Mesenchymal stem cell (in vitro differentiated cells and primary cell): ENCODE measurements around the gene RBMS3.

Experiments used
- DNase-seq: peaks from one replicate; pipeline ENCODE4 v3.0.0-alpha.2; 2013
- H2AFZ ChIP-seq: one replicate; pipeline ENCODE4 v1.6.1; 2013; ENCODE audit warnings: low read depth, mild to moderate bottlenecking, control low read depth, inconsistent platforms, low read length, moderate library complexity
- H2AK5ac ChIP-seq: 2 replicates; pipeline ENCODE4 v1.6.1; 2013; ENCODE audit warnings: low read length, moderate library complexity, mild to moderate bottlenecking, inconsistent platforms; ENCODE audit not compliant: severe bottlenecking
- H2BK120ac ChIP-seq: one replicate; pipeline ENCODE4 v1.6.1; 2013; ENCODE audit warnings: low read depth, mild to moderate bottlenecking, inconsistent platforms, low read length, moderate library complexity
- H2BK12ac ChIP-seq, 2 experiments: one replicate each; pipeline ENCODE4 v1.6.1; 2013; ENCODE audit warnings: inconsistent platforms in 2 of 2, low read length in 2 of 2, mild to moderate bottlenecking in 2 of 2, moderate library complexity in 2 of 2, control low read depth in 1 of 2
- H2BK15ac ChIP-seq: one replicate; pipeline ENCODE4 v1.6.1; 2013; ENCODE audit warnings: mild to moderate bottlenecking, low read depth, inconsistent platforms; ENCODE audit not compliant: poor library complexity, severe bottlenecking
- H2BK5ac ChIP-seq: 2 replicates; pipeline ENCODE4 v1.6.1; 2013; ENCODE audit warnings: low read depth, mild to moderate bottlenecking, low read length, control low read depth, inconsistent platforms; ENCODE audit not compliant: poor library complexity, severe bottlenecking
- H3K14ac ChIP-seq, 2 experiments: one replicate each; pipeline ENCODE4 v1.6.1; 2013; ENCODE audit warnings: inconsistent platforms in 2 of 2, low read length in 2 of 2, control low read depth in 1 of 2, mild to moderate bottlenecking in 1 of 2, moderate library complexity in 1 of 2
- H3K18ac ChIP-seq, 2 experiments: one replicate each; pipeline ENCODE4 v1.6.1; 2013; ENCODE audit warnings: inconsistent platforms in 2 of 2, low read length in 2 of 2, control low read depth in 1 of 2, low read depth in 1 of 2, mild to moderate bottlenecking in 1 of 2
- H3K23ac ChIP-seq, 2 experiments: one replicate each; pipeline ENCODE4 v1.6.1; 2013; ENCODE audit warnings: inconsistent platforms in 2 of 2, low read length in 2 of 2, mild to moderate bottlenecking in 2 of 2, moderate library complexity in 2 of 2, control low read depth in 1 of 2
- H3K27ac ChIP-seq: 2 replicates; pipeline ENCODE4 v1.5.1; 2013; ENCODE audit warnings: mild to moderate bottlenecking, moderate library complexity, low read length, control low read depth, inconsistent platforms; ENCODE audit not compliant: poor library complexity, severe bottlenecking
- H3K27me3 ChIP-seq, 2 experiments: 2 replicates each; pipeline versions ENCODE4 v1.6.1 to v1.7.0; 2013; ENCODE audit warnings: low read length in 2 of 2, mild to moderate bottlenecking in 2 of 2, moderate library complexity in 2 of 2, control low read depth in 1 of 2, inconsistent platforms in 1 of 2; ENCODE audit not compliant: control insufficient read depth in 1 of 2, insufficient read depth in 1 of 2
- H3K36me3 ChIP-seq, 2 experiments: 2 replicates each; pipeline versions ENCODE4 v1.6.1 to v1.7.0; 2013; ENCODE audit warnings: low read length in 2 of 2, control low read depth in 1 of 2, inconsistent platforms in 1 of 2, low read depth in 1 of 2, mild to moderate bottlenecking in 1 of 2; ENCODE audit not compliant: insufficient read depth in 2 of 2, control insufficient read depth in 1 of 2
- H3K4ac ChIP-seq, 2 experiments: one replicate each; pipeline ENCODE4 v1.6.1; 2013; ENCODE audit warnings: inconsistent platforms in 2 of 2, low read length in 2 of 2, mild to moderate bottlenecking in 2 of 2, moderate library complexity in 2 of 2, control low read depth in 1 of 2, low read depth in 1 of 2
- H3K4me1 ChIP-seq: 2 replicates; pipeline ENCODE4 v1.6.1; 2013; ENCODE audit warnings: low read depth, low read length, control low read depth; ENCODE audit not compliant: control insufficient read depth, insufficient read depth
- H3K4me2 ChIP-seq: 2 replicates; pipeline ENCODE4 v1.6.1; 2013; ENCODE audit warnings: low read length, mild to moderate bottlenecking, inconsistent platforms; ENCODE audit not compliant: poor library complexity, severe bottlenecking
- H3K4me3 ChIP-seq, 2 experiments: 2 replicates each; pipeline versions ENCODE4 v1.5.1 to v1.7.0; 2013; ENCODE audit warnings: low read length in 2 of 2, mild to moderate bottlenecking in 2 of 2, control low read depth in 1 of 2, low read depth in 1 of 2; ENCODE audit not compliant: insufficient read depth in 1 of 2
- H3K79me1 ChIP-seq: replicated peaks from 2 replicates; pipeline ENCODE4 v1.6.1; 2013; ENCODE audit warnings: mild to moderate bottlenecking, control low read depth, low read length, inconsistent platforms; ENCODE audit not compliant: poor library complexity, severe bottlenecking
- H3K9ac ChIP-seq: 2 replicates; pipeline ENCODE4 v1.7.0; 2013; ENCODE audit warnings: mild to moderate bottlenecking, low read length, moderate library complexity
- H3K9me3 ChIP-seq: 2 replicates; pipeline ENCODE4 v1.7.0; 2013; ENCODE audit warnings: mild to moderate bottlenecking, low read length; ENCODE audit not compliant: control insufficient read depth
- H4K8ac ChIP-seq: one replicate; pipeline ENCODE4 v1.6.1; 2013; ENCODE audit warnings: inconsistent platforms, mild to moderate bottlenecking, low read length, moderate library complexity
- H4K91ac ChIP-seq: one replicate; pipeline ENCODE4 v1.6.1; 2013; ENCODE audit warnings: mild to moderate bottlenecking, low read length, inconsistent platforms
- WGBS: methylation state at CpG from one replicate; pipeline ENCODE4 v1.1.7; 2013; ENCODE audit warnings: mixed read lengths; 5-methylcytosine and 5-hydroxymethylcytosine counted together

RBMS3 gene

DNA sequence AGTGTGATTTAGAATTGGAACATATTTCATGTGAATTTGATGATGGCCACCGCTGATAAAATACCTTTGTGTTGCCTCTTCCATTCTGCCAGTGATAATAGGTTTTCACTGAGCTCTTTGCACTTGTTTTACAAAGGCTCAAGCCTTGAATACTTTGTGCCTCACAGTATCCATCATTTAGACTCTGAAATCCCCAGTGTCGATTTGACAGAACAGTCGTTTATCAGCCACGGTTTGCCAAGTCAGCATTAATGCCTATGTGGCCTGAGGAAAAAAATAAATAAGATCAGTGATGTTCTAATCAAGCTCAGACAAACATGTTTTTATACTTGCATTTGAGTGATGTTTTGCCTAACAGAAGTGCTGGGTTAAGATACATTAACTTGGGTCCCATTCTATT is 399.1 kb downstream of the RBMS3 start:
- no peaks in the 10 kb centered on the region for H3K4me1 ChIP-seq
- no peak overlapping the region for H3K4me3 ChIP-seq
- H2AFZ ChIP-seq: no peak overlapping the region
- H2BK12ac ChIP-seq: no peak overlapping the region
- H2BK120ac ChIP-seq: no peak overlapping the region
- H3K4ac ChIP-seq: no peak overlapping the region
- H2BK5ac ChIP-seq: no peak overlapping the region
- H3K23ac ChIP-seq: no peak overlapping the region
- no peak overlapping the region for H3K18ac ChIP-seq
- H3K27me3 ChIP-seq: no peaks in the 10 kb centered on the region
- H3K9ac ChIP-seq: no peak overlapping the region
- H3K27ac ChIP-seq: no peak overlapping the region
- peaks cover 15% of the 10 kb centered on the region for H3K79me1 ChIP-seq
- no peaks in the 10 kb centered on the region for H3K9me3 ChIP-seq
- no peak overlapping the region for H4K91ac ChIP-seq
- H4K8ac ChIP-seq: peak overlapping the region; percentile 23
- H2BK15ac ChIP-seq: no peak overlapping the region
- no peak overlapping the region for H2AK5ac ChIP-seq
- WGBS: 89% methylated on average over 4 of the region's 4 CpGs
- no peak for DNase-seq
- H3K36me3 ChIP-seq: no peaks in the 10 kb centered on the region
- H3K14ac ChIP-seq: no peak overlapping the region
- no peak overlapping the region for H3K4me2 ChIP-seq

DNA sequence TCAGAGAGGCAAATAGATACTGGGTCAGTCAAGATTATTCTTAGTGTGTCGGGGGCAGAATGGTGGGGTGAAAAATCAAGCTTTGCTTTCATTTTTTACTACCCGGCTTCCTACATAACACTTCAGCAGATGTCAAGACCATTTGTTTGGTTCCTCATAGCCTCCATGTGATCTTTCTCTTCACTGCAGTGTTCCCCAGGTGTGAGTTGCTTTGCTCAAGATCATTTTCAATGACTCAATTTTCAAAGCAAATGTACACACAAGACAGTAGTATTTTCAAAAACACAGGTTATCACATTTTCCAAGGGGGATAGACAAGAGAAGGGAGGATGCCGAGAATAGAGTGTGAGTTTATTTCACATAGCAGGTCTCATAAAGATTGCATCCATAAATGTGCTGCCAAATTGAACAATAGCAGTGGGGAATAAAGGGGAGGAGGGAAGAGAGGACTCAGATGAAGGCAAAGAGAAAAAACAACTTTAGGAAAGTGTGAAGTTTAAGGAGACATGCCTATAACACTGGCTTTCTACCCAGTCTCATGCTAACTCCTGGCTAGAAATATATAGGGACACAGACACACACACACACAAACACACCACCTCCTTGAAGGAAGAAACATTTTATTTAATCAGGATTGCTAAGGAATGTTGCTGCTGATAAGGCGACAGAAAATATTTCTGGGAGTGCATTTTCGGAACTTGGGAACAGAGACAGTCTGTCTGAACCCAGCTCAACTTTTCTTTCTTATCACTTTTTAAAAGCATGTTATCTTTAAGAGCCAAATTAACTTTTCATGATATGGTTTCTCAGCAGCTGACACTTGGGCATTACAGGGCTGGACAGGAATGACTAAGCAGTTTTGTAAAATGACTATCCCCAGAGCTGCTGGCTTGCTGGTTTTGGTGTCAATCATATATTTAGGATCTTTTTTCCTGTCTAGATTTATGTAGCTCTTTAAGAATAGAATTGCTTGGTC is 402.4 kb downstream of the RBMS3 start:
- Histone ChIP-seq H3K18ac (peak overlapping the region; percentile 25 to 34), H2BK120ac (peak overlapping the region; percentile 22), H3K4ac (peak overlapping the region in 1 of 2 experiments; percentile 59), H3K14ac (no peak overlapping the region), H3K4me1 (no peaks in the 10 kb centered on the region), H4K91ac (no peak overlapping the region), H4K8ac (no peak overlapping the region), H3K79me1 (peaks cover 17% of the 10 kb centered on the region), H3K4me2 (no peak overlapping the region), H2BK5ac (no peak overlapping the region), H3K27me3 (no peaks in the 10 kb centered on the region), H2BK12ac (no peak overlapping the region), H3K36me3 (no peaks in the 10 kb centered on the region), H2AK5ac (peak overlapping the region; percentile 53), H3K27ac (peak overlapping the region; percentile 12), H3K23ac (no peak overlapping the region), H3K4me3 (peak overlapping the region in 1 of 2 experiments; percentile 1), H2AFZ (no peak overlapping the region), H3K9ac (peak overlapping the region; percentile 64), H3K9me3 (no peaks in the 10 kb centered on the region), H2BK15ac (no peak overlapping the region)
- DNase-seq: peak; percentile 71
- 51% methylated on average over 5 of the region's 5 CpGs for WGBS

DNA sequence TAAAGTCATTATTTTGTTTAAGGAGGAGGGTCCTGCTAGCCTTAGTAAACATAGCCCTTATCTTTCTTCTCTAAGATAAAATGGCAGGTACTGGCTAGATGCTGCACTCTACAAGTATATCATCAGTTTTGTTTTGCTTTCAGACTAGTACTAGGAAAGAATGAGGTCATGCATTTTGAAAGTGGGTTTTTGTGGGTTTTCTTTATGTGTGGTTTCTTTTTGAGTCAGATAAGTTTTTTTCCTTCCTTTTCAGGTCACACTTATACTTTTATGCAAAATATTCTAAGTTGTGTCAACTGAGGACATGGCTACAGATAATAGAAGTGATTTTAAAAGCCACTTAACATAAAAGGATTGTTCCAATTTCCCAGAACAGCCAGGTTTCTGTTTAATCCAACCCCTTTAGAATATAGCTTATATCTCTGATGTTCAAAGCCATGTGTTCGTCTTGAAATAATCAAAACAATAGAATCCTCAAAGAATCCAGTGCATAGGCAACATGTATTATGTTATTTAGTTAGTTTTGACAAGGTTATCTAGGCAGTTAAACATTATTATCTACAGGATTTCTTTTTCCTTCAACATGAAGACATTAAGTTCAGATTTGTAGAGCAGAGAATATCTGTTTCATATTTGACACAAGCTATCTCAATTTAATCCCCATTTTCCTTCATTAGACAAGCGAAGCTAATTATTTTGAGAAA is 406.2 kb downstream of the RBMS3 start:
- no peaks in the 10 kb centered on the region for H3K9me3 ChIP-seq
- no peak overlapping the region for H2AFZ ChIP-seq
- no peak overlapping the region for H3K4ac ChIP-seq
- H4K8ac ChIP-seq: no peak overlapping the region
- no peak overlapping the region for H3K4me3 ChIP-seq
- H3K36me3 ChIP-seq: no peaks in the 10 kb centered on the region
- H2BK120ac ChIP-seq: no peak overlapping the region
- no peak overlapping the region for H3K4me2 ChIP-seq
- H4K91ac ChIP-seq: no peak overlapping the region
- WGBS: no CpG with 5 or more reads among the region's 2 CpGs
- no peak overlapping the region for H2BK5ac ChIP-seq
- peaks cover 11% of the 10 kb centered on the region for H3K79me1 ChIP-seq
- H3K18ac ChIP-seq: no peak overlapping the region
- H3K4me1 ChIP-seq: peaks cover 3% of the 10 kb centered on the region
- H3K23ac ChIP-seq: no peak overlapping the region
- no peak overlapping the region for H3K14ac ChIP-seq
- H2BK15ac ChIP-seq: no peak overlapping the region
- H3K27ac ChIP-seq: no peak overlapping the region
- H2BK12ac ChIP-seq: no peak overlapping the region
- H3K9ac ChIP-seq: peak overlapping the region; percentile 31
- no peak overlapping the region for H2AK5ac ChIP-seq
- DNase-seq: peak; percentile 86
- no peaks in the 10 kb centered on the region for H3K27me3 ChIP-seq

DNA sequence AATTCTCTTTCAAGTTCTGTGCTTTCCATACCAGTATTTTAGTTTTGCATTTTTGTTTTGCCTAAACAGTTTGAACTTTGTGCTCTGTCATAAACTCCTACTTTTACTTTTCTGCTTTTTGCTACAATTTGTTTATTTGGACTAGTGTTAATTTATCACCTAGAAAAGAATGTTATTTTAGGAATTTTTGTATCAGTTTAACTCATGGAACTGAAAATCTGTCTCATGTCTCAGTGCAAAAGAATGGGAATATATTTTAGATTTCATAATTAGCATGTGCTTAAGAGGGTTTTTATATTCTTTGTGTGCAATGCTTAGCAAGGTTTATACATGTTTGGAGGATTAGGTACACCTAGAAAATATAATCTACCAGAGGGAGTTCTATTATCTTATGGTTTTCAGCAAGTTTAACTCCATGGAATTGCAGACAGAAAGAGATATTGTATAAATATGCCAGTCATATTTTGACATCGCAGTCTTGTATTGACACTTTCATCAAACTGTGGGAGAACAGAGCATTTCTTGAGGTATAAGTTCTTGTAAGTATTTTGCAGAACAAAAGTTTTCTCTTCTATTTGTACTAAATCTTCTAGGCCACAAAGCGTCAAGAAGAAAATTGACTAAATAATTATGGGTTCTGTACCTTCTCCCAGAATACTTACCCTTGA is 409.9 kb downstream of the RBMS3 start:
- Histone ChIP-seq H3K36me3 (no peaks in the 10 kb centered on the region), H2AK5ac (no peak overlapping the region), H3K79me1 (peaks cover 5% of the 10 kb centered on the region), H2AFZ (no peak overlapping the region), H3K9me3 (no peaks in the 10 kb centered on the region), H4K8ac (no peak overlapping the region), H3K23ac (no peak overlapping the region), H3K4ac (no peak overlapping the region), H3K18ac (no peak overlapping the region), H3K27me3 (no peaks in the 10 kb centered on the region), H3K4me3 (no peak overlapping the region), H3K4me1 (peaks cover 4% of the 10 kb centered on the region), H2BK5ac (no peak overlapping the region), H2BK120ac (no peak overlapping the region), H3K27ac (peak overlapping the region; percentile 49), H2BK15ac (no peak overlapping the region), H3K14ac (no peak overlapping the region), H3K4me2 (no peak overlapping the region), H4K91ac (no peak overlapping the region), H3K9ac (no peak overlapping the region), H2BK12ac (no peak overlapping the region)
- no CpG with 5 or more reads among the region's 2 CpGs for WGBS
- DNase-seq: no peak
